ENCODE data around the gene NAA40. TPM values are rescaled to one million over a fixed set of nuclear protein-coding genes. Genes with fewer than 3 reads are reported as not detected.

Gene NAA40
- total RNA-seq, 2 experiments from 2014 or later: 11.8 to 14.0 TPM

GRCh38 chr11:63996512-63996911 is 57.7 kb downstream of the NAA40 start:
- Mint-ChIP-seq H3K27ac (no peak overlapping the region), H3K9me3 (no peaks in the 10 kb centered on the region), H3K27me3 (no peaks in the 10 kb centered on the region), H3K4me1 (ENCODE audit: low read depth) (peaks cover 11% of the 10 kb centered on the region), H3K4me3 (no peak overlapping the region), H3K36me3 (ENCODE audit: low read depth) (peaks cover 61% of the 10 kb centered on the region)
- H3K4me1 ChIP-seq (ENCODE audit: insufficient read depth, low read length): peaks cover 28% of the 10 kb centered on the region
- H3K27me3 ChIP-seq (ENCODE audit: control insufficient read depth in 1 of 2, insufficient read depth in 2 of 2, low read length in 2 of 2): peaks cover 0 to 3% of the 10 kb centered on the region in 2 experiments
- POLR2A ChIA-PET: no interaction called here
- CTCF ChIA-PET: no interaction called here
- DNase-seq (no peak), ATAC-seq (ENCODE audit: poor library complexity) (no peak)
- no peak for TF ChIP-seq CTCF (IDR thresholded peaks at IDR 0.05)
- no peak overlapping the region for H3K4me3 ChIP-seq (ENCODE audit: low read length)
- H3K36me3 ChIP-seq (ENCODE audit: insufficient read depth, low read length): peaks cover 47% of the 10 kb centered on the region
- intact Hi-C loops (cut with DNase I, micrococcal nuclease): loop anchor here in 1 of 2 experiments (10.0 kb wide), 1 partner anchor 308 kb away; the partner anchor contains the start of genes CATSPERZ and ESRRA
- no peaks in the 10 kb centered on the region for H3K9me3 ChIP-seq (ENCODE audit: control insufficient read depth in 1 of 2, insufficient read depth in 1 of 2, low read length in 2 of 2)
- no peak overlapping the region for H3K27ac ChIP-seq (ENCODE audit: low read depth in 1 of 2, low read length in 2 of 2)

GRCh38 chr11:63997104-63997700 is 58.4 kb downstream of the NAA40 start:
- Histone ChIP-seq H3K36me3 (ENCODE audit: insufficient read depth, low read length) (peaks cover 44% of the 10 kb centered on the region), H3K27ac (ENCODE audit: low read depth in 1 of 2, low read length in 2 of 2) (no peak overlapping the region), H3K4me1 (ENCODE audit: insufficient read depth, low read length) (peaks cover 28% of the 10 kb centered on the region), H3K27me3 (ENCODE audit: control insufficient read depth in 1 of 2, insufficient read depth in 2 of 2, low read length in 2 of 2) (peaks cover 0 to 3% of the 10 kb centered on the region in 2 experiments), H3K4me3 (ENCODE audit: low read length) (no peak overlapping the region), H3K9me3 (ENCODE audit: control insufficient read depth in 1 of 2, insufficient read depth in 1 of 2, low read length in 2 of 2) (no peaks in the 10 kb centered on the region)
- Mint-ChIP-seq H3K4me3 (no peak overlapping the region), H3K4me1 (ENCODE audit: low read depth) (peaks cover 14% of the 10 kb centered on the region), H3K9me3 (no peaks in the 10 kb centered on the region), H3K36me3 (ENCODE audit: low read depth) (peaks cover 55% of the 10 kb centered on the region), H3K27me3 (no peaks in the 10 kb centered on the region), H3K27ac (no peak overlapping the region)
- ChIA-PET POLR2A (no interaction called here), CTCF (no interaction called here)
- TF ChIP-seq CTCF (IDR thresholded peaks at IDR 0.05): no peak
- no peak for ATAC-seq (ENCODE audit: poor library complexity)
- no peak for DNase-seq
- intact Hi-C loops (cut with DNase I, micrococcal nuclease): loop anchor here in 1 of 2 experiments (10.0 kb wide), 1 partner anchor 308 kb away; the partner anchor contains the start of genes CATSPERZ and ESRRA

- no peaks in the 10 kb centered on the region for H3K9me3 Mint-ChIP-seq
- no peak for TF ChIP-seq CTCF (IDR thresholded peaks at IDR 0.05)
- CTCF ChIA-PET: interaction anchor here (1.1 kb wide), 1 partner anchor 40 kb away, joined by 3 read pairs; no protein-coding TSS in a partner anchor
These were observed 59.1 kb downstream of the NAA40 start for GRCh38 chr11:63997801-63998337.

More at GRCh38 chr11:63997801-63998337, 59.1 kb downstream of the NAA40 start:
- no peak for ATAC-seq (ENCODE audit: poor library complexity)
- POLR2A ChIA-PET: no interaction called here
- Histone ChIP-seq H3K27ac (ENCODE audit: low read depth in 1 of 2, low read length in 2 of 2) (no peak overlapping the region), H3K9me3 (ENCODE audit: control insufficient read depth in 1 of 2, insufficient read depth in 1 of 2, low read length in 2 of 2) (no peaks in the 10 kb centered on the region), H3K27me3 (ENCODE audit: control insufficient read depth in 1 of 2, insufficient read depth in 2 of 2, low read length in 2 of 2) (peaks cover 0 to 3% of the 10 kb centered on the region in 2 experiments), H3K4me1 (ENCODE audit: insufficient read depth, low read length) (peaks cover 28% of the 10 kb centered on the region), H3K4me3 (ENCODE audit: low read length) (no peak overlapping the region), H3K36me3 (ENCODE audit: insufficient read depth, low read length) (peaks cover 43% of the 10 kb centered on the region)
- Mint-ChIP-seq H3K27ac (no peak overlapping the region), H3K4me1 (ENCODE audit: low read depth) (peaks cover 12% of the 10 kb centered on the region), H3K27me3 (no peaks in the 10 kb centered on the region), H3K36me3 (ENCODE audit: low read depth) (peaks cover 53% of the 10 kb centered on the region), H3K4me3 (peak overlapping the region; percentile 66)
- intact Hi-C loops (cut with DNase I, micrococcal nuclease): loop anchor here in 1 of 2 experiments (10.0 kb wide), 1 partner anchor 307 kb away; the partner anchor contains the start of genes CATSPERZ and ESRRA
- DNase-seq: no peak
